ENCODE results near the gene GPC5.
"Not testable (repeated sequence)": the region's sequence is repeated elsewhere in the genome, so short reads cannot be mapped to it uniquely, and the experiment has no call there.

The GPC5 gene

GRCh38 chr13:91726671-91727070, 328.2 kb downstream of the GPC5 start:
- DNase-seq: no peak

DNA sequence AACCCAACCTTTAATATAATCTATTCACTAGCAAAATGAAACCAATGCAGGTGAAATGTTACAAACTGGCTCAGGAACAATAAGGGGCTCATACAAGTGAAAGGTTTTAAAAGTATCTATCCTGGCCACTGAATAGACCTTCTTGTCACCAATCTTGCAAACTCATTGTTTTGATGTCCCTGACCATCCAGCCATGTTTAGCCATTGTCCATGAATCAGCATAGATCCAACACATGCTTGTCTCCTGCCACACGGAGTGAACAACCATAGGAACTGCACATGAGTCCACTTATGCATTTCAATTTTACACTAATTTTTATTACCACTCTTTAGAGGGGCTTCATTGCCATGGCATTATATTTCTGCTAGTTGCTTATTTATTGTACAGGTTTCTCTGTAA, 331.4 kb downstream of the GPC5 start:
- no peak for DNase-seq

DNA sequence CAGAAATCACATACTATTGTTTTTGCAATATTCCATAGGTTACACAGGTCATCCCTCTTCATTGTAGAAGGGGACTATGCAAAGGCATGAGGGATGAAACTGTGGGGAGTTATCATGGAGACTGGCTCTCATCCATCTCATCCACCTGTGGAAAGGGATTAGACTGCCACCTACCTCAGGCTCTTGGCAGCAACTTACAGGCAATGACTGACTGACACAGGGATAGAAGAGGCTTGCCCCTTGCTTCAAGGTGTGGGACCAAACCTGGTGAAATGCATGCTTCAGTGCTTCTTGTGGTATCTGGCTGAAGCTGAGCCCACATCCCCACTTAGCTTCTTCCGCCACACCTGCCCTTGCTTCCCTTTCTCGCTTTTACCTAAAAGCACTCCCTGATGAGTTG, 341.3 kb downstream of the GPC5 start:
- no peak for DNase-seq

- DNase-seq: no peak
Observed at GRCh38 chr13:91740756-91741155, 342.3 kb downstream of the GPC5 start.

DNA sequence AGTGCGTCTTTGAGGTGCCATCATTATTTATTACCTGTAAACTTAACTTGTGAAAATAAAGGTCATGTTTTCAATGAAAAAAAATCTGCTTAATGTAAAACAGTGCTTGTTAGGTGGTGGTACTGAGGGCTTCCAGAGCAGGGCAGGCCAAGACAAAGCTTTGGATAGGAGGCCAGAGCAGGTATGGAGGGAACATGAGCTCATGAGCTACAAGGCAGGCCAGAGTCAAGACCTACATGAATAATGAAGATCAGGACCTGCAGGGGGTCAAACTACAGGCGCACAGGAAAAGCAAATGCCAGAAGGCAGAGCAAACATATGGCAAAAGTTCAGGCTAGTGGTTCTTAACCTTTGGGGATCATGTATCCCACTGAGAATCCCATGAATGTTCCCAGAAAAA, 343.5 kb downstream of the GPC5 start:
- DNase-seq: no peak

GRCh38 chr13:91744284-91744683, 345.9 kb downstream of the GPC5 start:
- DNase-seq: no peak

- no peak for DNase-seq
Observed at GRCh38 chr13:91745967-91746366, 347.5 kb downstream of the GPC5 start.

GRCh38 chr13:91747186-91747585, 348.8 kb downstream of the GPC5 start:
- no peak for DNase-seq

GRCh38 chr13:91748416-91749089, 350.1 kb downstream of the GPC5 start:
- no peak for DNase-seq

DNA sequence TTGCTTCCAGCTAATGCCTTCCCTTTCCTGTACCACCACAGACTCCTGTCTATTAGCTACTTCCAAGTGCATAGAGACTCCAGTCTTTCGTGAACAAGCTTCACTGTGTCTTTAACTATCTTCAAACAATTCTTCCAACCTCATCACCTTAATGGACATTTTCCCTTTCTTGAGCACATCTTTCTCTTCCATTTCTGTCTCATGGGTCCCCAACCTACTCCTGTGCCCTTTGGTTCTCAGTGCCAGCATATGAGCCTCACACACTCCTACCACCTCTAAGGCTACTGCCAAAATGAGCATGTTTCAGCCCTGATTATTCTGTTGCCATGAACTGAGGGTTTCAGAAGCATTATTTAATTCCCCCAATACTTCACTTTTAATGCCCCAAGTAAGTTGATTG, 360.3 kb downstream of the GPC5 start:
- no peak for DNase-seq

- DNase-seq: no peak
Observed at GRCh38 chr13:91762957-91763356, 364.5 kb downstream of the GPC5 start.

GRCh38 chr13:91764527-91764926, 366.1 kb downstream of the GPC5 start:
- DNase-seq: no peak

DNA sequence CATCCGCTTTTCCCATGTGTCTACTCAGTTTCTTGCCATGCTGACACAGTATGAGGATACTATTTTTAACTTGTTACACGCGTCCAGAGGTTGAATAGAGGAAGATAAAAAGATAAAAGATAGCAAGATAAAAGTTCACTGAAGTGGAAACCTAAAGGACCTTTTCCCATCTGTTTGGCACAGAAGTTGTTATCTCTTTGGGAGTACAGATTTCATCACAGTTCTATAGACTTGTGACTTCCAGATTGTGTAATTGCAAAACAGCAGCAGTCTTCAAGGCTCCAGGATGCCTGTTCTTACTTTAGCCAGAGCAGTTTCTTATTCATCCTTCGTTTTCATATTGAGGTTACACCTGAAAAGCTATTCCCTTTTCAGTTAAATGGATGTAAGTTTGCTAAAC, 369.2 kb downstream of the GPC5 start:
- no peak for DNase-seq

DNA sequence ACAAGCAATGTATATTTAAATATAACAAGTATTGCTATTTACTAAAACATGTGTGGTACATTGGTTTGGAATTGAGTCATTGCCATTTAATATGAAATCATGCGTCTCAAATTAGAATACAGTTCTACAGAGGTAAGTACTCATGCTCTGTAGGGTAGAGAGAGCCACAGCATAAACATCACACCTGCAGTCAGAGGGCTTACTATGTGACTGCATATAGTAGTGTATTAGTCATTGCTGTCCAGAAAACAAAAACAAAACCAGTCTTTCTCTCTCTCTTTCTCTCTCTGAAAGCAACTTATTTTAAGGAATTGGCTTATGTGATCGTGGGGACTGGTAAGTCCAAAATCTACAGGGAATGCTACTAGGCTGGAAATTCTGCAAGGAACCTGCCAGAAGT, 370.3 kb downstream of the GPC5 start:
- DNase-seq: no peak

- no peak for DNase-seq
Observed at GRCh38 chr13:91771229-91771628, 372.8 kb downstream of the GPC5 start.

- DNase-seq: no peak
Observed at GRCh38 chr13:91773591-91774227, 375.3 kb downstream of the GPC5 start.

- DNase-seq: no peak
Observed at GRCh38 chr13:91774397-91774796, 376.0 kb downstream of the GPC5 start.

DNA sequence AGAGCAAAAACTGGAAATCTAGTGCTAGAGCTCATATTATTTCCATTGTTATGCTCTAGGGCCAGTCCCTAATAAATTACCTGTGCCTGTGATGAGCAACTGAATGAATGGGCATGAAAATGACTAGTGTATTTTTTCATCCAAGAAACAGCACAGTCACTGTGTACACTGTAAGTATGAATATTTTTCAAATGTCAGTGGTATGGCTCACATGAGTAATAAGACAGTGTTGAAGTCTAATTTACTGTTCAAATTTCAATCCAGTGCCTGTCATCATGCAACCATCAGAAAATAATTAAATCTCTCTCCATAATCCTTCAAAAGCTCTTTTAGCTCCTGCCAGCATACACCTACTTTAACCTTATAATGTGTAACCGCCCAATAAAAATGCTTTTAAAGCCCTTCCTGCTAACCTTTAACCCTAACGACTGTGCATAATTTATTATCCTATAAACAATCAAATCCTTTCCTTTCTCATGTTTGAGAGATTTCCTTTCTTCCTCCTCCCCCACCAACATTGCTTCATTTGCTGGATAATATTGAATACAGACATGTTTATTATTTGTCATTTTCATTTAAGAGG, 378.3 kb downstream of the GPC5 start:
- no peak for DNase-seq

DNA sequence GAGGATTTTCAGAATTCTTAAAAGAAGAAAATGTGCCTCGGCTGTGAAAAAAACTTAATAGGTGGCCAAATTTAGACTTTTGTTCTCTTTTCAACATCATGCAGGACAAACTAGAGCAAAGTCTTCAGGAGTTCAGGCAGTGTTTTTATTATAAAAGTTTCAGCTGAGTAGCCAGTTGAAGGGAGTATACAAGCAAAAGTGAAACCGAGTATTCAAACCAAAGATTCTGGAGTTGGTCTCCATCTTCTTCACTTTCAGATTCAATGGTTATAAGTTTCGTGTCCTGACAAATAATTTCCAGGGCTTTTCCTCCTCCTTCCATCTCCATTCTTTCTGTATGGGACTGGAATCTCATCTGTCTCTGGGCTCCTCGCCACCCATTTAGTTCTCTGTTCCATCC, 379.7 kb downstream of the GPC5 start:
- DNase-seq: no peak

DNA sequence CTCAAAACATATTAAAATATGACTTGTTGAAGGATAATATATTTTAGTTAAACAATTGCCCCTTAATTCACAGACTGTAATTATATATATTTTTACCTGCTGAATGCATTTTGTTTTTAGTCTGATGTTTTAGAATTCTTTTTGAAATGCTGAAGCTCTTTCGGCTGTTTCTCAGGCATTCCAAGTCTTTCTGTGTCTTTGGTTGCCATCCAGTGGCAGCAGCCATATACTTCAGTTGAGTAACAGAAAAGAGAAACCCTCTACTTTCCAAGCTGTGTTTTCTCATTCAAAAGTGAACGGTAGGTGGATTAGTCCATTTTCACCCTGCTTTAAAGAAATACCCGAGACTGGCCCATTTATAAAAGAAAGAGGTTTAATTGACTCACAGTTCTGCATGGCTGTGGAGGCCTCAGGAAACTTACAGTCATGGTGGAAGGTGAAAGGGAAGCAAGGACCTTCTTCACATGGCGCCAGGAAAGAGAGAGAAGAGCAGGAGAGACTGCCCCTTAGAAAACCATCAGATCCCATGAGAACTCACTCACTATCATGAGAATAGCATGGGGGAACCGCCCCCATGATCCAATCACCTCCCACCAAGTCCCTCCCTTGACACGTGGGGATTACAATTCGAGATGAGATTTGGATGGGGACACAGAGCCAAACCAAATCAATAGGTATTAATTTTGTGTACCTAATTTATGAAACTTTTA, 383.7 kb downstream of the GPC5 start:
- DNase-seq: not testable (repeated sequence)

DNA sequence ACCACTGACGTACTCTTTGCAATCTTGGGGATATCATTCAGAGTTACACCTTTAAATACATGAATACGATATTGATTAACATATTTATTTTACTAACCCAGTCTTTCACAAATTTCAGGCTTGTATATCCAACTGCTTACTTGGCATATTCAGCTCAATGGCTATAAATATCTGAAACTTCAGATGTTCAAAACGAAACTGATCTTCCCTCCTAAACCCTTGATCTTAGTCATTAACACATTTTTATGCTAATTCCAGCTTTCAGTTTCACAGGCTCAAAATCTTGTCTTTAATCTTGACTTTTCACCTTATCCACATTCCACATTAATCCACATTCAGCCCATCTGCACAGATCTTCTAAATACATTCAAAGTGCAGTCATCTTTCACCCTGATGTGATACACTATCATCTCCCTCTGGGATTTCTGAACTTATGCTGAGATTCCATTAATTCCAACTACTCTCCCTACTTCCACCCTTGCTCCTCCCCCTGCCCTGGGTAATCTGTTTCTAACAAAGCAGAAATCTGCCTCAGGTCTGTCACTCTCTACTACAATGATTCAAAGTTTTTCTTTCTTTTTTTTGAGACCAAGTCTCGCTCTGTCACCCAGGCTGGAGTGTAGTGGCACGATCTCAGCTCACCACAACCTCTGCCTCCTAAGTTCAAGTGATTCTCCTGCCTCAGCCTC, 387.2 kb downstream of the GPC5 start:
- DNase-seq: no peak

- DNase-seq: no peak
Observed at GRCh38 chr13:91792054-91792453, 393.6 kb downstream of the GPC5 start.

- no peak for DNase-seq
Observed at GRCh38 chr13:91797567-91797966, 399.1 kb downstream of the GPC5 start.
